ENCODE measurements around the gene HSD3B1. TPM values are rescaled to one million over a fixed set of nuclear protein-coding genes. Genes with fewer than 3 reads are reported as not detected.
"Not testable (repeated sequence)": the region's sequence is repeated elsewhere in the genome, so short reads cannot be mapped to it uniquely, and the experiment has no call there.

HSD3B1 gene
- total RNA-seq, 1 donor from 2014 or later: not detected

DNA sequence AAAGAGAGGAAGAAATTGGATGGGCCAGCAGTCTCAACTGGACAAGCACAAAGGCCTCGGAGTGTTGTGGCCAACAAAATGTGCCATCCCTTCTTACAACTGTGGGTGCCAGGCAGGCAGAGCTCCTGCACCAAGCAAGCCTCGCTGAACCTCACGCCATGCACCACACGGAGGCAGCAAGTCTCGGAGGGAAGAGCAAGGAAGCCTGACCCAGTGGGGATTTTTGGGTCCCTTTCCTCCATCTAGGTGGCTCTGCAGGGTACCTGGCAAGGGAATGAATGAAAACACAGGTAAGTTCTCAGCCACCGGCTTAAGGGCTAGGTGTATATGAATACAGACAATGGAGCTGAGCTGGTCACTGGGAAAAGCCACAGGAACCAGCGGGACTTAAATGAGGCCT, 40.8 kb downstream of the HSD3B1 start:
- no peak overlapping the region for H3K4me3 Mint-ChIP-seq
- H3K4me1 Mint-ChIP-seq (ENCODE audit: low read depth): no peaks in the 10 kb centered on the region
- no peaks in the 10 kb centered on the region for H3K36me3 Mint-ChIP-seq (ENCODE audit: low read depth)
- H3K9me3 Mint-ChIP-seq: no peaks in the 10 kb centered on the region
- H3K27ac Mint-ChIP-seq: no peak overlapping the region
- no peaks in the 10 kb centered on the region for H3K27me3 Mint-ChIP-seq (ENCODE audit: insufficient read depth)
- DNase-seq (ENCODE audit: low spot score): no peak
- intact Hi-C loops (cut with micrococcal nuclease): no loop called here

DNA sequence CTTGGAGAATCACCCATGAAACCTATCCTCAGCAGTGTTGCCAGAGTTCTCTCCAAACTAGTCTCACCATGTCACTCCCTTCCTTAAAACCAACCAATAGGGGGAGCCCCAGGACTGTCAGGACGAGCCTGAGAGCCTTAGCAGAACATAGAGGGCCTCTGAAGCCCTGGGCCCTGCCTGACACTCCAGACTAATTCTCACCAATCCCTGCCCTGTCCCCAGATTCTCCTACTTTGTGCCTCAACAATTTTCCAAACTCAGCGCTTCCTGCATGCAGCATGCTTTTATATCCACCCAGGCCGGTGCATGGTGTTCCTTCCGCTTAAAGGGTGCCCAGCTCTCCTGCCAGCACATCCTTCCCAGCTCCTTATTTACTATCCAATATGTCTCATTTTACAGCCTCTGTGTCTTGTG, 42.7 kb downstream of the HSD3B1 start:
- H3K9me3 Mint-ChIP-seq: no peaks in the 10 kb centered on the region

DNA sequence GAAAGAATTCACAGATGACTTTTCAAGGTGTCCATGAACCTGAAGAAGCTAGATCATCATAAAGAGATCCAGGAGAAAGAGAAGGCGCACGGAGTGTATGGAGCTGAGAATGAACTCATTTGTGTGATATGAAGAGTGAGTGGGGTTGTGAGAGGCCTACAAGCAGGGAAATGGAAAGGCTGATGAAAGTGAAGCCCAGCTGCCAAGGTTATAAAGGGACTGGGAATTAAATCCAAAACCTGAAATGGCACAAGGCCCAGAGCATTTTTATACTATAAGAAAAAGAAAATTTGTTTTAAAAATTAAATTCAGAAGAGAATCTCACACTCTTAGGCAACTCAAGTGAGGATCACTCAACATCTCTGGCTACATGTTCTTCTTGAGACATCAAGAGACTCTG, 43.4 kb downstream of the HSD3B1 start:
- Mint-ChIP-seq H3K4me1 (ENCODE audit: low read depth) (no peaks in the 10 kb centered on the region), H3K27me3 (ENCODE audit: insufficient read depth) (peaks cover 5% of the 10 kb centered on the region), H3K36me3 (ENCODE audit: low read depth) (no peaks in the 10 kb centered on the region), H3K4me3 (no peak overlapping the region), H3K27ac (no peak overlapping the region), H3K9me3 (no peaks in the 10 kb centered on the region)
- intact Hi-C loops (cut with micrococcal nuclease): no loop called here
- no peak for DNase-seq (ENCODE audit: low spot score)

More for the DNA sequence above, 42.7 kb downstream of the HSD3B1 start:
- no peak for DNase-seq (ENCODE audit: low spot score)
- H3K4me1 Mint-ChIP-seq (ENCODE audit: low read depth): no peaks in the 10 kb centered on the region
- no peaks in the 10 kb centered on the region for H3K36me3 Mint-ChIP-seq (ENCODE audit: low read depth)
- no peak overlapping the region for H3K27ac Mint-ChIP-seq
- peaks cover 2% of the 10 kb centered on the region for H3K27me3 Mint-ChIP-seq (ENCODE audit: insufficient read depth)
- intact Hi-C loops (cut with micrococcal nuclease): no loop called here
- no peak overlapping the region for H3K4me3 Mint-ChIP-seq

DNA sequence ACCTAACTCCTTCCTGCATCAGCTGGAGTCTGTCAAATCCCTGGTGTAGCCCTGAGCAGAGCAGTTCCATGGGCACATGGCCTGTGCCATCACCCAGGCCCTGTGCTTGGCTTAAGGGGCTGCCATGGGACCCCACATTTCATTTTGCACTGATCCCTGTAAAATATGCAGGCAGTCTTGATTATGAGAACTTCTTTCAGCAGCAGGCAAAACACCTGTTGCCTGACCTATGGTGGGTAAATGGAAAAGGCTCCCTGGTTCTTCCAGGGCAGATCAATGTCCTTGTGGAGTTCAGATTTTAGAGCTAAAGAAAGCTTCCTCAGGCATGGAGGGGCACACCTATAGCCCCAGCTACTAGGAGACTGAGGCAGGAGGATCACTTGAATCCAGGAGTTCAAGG, 44.2 kb downstream of the HSD3B1 start:
- no peak overlapping the region for H3K4me3 Mint-ChIP-seq

DNA sequence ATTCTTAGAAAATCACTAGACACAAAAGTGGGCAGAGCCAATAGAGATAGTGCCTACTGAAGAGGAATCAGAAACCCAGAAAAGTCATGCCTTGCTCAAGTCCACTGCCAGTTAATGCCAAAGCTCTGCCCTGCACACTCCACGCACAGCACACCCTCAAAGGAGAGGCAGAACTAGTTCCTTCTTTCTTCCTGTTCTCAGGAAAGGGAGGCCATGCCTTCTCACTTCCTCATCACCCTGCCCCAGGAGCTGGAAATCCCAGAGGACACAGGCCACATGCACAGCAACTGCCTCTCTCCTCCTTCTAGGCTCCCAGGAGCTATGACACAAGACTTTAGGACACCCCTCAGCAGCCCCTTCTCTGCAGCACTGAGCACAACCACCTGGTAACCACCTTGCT, 45.6 kb downstream of the HSD3B1 start:
- H3K27me3 Mint-ChIP-seq (ENCODE audit: insufficient read depth); H3K4me3 Mint-ChIP-seq; DNase-seq (ENCODE audit: low spot score); H3K27ac Mint-ChIP-seq; H3K36me3 Mint-ChIP-seq (ENCODE audit: low read depth); intact Hi-C loops (cut with micrococcal nuclease); H3K4me1 Mint-ChIP-seq (ENCODE audit: low read depth); H3K9me3 Mint-ChIP-seq: not testable (repeated sequence)

More for the DNA sequence above, 44.2 kb downstream of the HSD3B1 start:
- no peak overlapping the region for H3K27ac Mint-ChIP-seq
- H3K27me3 Mint-ChIP-seq (ENCODE audit: insufficient read depth): peaks cover 5% of the 10 kb centered on the region
- H3K4me1 Mint-ChIP-seq (ENCODE audit: low read depth): no peaks in the 10 kb centered on the region
- no peaks in the 10 kb centered on the region for H3K9me3 Mint-ChIP-seq
- DNase-seq (ENCODE audit: low spot score): no peak
- H3K36me3 Mint-ChIP-seq (ENCODE audit: low read depth): no peaks in the 10 kb centered on the region
- intact Hi-C loops (cut with micrococcal nuclease): no loop called here

DNA sequence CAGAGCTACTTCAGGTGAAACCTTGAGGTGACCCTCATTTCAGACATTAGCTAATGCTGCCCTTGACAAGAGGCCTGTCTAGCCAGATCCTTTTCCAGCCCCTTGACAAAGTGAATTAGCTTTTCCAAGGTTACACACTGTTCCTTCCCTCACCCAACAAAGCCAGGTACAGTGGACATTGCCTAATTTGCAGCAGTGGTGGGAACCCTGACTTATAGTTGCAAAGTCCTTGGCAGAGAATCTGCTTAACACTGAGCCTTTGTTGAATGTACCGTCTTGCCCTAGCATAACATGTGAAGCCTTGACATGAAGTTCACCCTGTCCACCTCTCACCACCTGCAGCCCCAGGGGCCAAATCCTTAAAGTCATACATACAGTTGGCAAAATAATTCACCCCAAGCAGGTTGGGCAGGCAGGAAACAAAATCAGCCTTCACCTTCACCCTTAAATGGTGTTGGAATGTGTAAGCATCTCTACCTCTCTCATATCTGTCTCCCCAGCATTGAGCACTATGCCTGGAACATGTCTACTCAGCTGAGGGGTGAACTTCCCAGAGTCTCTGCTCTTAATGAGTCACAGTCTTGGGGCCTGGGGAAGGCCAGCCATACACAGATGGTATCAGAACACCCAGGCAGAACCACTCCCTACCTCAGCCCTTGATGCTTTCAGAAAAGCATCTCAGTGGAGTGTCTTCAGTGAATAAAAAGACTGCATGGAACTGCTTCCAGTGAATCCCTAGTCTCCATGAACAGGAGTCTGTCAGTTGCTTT, 46.5 kb downstream of the HSD3B1 start:
- intact Hi-C loops (cut with micrococcal nuclease); H3K4me3 Mint-ChIP-seq; H3K4me1 Mint-ChIP-seq (ENCODE audit: low read depth); DNase-seq (ENCODE audit: low spot score); H3K9me3 Mint-ChIP-seq; H3K36me3 Mint-ChIP-seq (ENCODE audit: low read depth); H3K27me3 Mint-ChIP-seq (ENCODE audit: insufficient read depth); H3K27ac Mint-ChIP-seq: not testable (repeated sequence)

DNA sequence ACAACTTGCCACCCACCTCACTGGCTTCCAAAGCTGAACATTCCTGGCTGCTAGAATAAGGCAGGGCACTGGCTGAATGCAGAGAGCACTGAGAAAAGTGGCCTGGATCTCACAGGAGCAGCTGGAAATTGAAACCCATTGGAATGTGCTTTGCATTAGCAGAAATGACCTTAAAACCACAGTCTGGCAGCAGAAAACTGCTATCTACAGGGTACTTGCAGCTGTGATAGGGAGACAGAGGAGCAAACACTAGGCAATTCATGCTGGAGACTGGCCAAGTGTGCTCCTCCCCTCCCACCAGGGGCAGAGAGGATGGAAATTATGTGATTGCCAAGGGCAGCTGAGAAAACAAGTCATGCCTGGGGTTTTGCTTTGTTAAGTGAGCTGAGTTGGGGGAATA, 47.2 kb downstream of the HSD3B1 start:
- Mint-ChIP-seq H3K9me3 (no peaks in the 10 kb centered on the region), H3K36me3 (ENCODE audit: low read depth) (no peaks in the 10 kb centered on the region), H3K27me3 (ENCODE audit: insufficient read depth) (peaks cover 5% of the 10 kb centered on the region), H3K4me1 (ENCODE audit: low read depth) (no peaks in the 10 kb centered on the region), H3K4me3 (no peak overlapping the region), H3K27ac (no peak overlapping the region)
- no peak for DNase-seq (ENCODE audit: low spot score)
- intact Hi-C loops (cut with micrococcal nuclease): no loop called here

DNA sequence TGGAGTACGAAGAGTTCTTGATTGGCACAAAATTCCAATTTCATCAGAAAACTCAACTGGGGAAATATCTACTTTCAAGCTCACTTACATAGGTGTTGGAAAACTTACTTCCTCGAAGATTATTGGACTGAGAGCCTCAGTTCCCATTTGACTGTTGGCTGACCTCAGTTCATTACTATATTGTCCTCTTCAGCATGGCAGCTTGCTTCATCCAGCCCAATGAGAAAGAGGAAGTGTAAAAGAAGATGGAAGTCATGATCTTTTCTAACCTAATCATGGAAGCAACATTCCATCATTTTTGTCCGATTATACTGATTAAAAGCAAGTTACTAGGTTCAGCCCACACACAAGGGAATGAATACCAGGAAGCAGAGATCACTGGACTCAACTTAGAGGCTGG, 49.4 kb downstream of the HSD3B1 start:
- H3K36me3 Mint-ChIP-seq (ENCODE audit: low read depth): no peaks in the 10 kb centered on the region
- intact Hi-C loops (cut with micrococcal nuclease): no loop called here
- no peak overlapping the region for H3K4me3 Mint-ChIP-seq
- no peaks in the 10 kb centered on the region for H3K4me1 Mint-ChIP-seq (ENCODE audit: low read depth)
- H3K9me3 Mint-ChIP-seq: no peaks in the 10 kb centered on the region
- H3K27ac Mint-ChIP-seq: no peak overlapping the region
- peaks cover 5% of the 10 kb centered on the region for H3K27me3 Mint-ChIP-seq (ENCODE audit: insufficient read depth)
- no peak for DNase-seq (ENCODE audit: low spot score)

DNA sequence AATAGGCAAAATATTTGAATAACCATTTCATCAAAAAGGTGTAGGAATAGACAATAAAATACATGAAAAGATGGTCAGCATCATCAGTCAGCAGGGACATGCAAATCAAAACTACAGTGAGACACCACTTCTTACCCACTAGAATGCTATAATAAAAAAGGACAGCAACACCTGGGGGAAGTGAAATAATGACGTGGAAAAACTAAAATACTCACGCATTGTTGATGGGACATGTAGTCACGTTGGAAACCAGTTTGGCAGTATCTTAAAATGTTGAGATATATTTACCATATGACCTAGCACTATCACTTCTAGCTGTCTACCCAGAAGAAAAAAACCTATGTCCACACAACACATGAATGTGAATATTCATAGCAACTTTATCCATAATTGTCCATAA, 53.4 kb downstream of the HSD3B1 start:
- intact Hi-C loops (cut with micrococcal nuclease); H3K9me3 Mint-ChIP-seq; H3K27ac Mint-ChIP-seq; DNase-seq (ENCODE audit: low spot score); H3K36me3 Mint-ChIP-seq (ENCODE audit: low read depth); H3K4me1 Mint-ChIP-seq (ENCODE audit: low read depth); H3K4me3 Mint-ChIP-seq; H3K27me3 Mint-ChIP-seq (ENCODE audit: insufficient read depth): not testable (repeated sequence)

DNA sequence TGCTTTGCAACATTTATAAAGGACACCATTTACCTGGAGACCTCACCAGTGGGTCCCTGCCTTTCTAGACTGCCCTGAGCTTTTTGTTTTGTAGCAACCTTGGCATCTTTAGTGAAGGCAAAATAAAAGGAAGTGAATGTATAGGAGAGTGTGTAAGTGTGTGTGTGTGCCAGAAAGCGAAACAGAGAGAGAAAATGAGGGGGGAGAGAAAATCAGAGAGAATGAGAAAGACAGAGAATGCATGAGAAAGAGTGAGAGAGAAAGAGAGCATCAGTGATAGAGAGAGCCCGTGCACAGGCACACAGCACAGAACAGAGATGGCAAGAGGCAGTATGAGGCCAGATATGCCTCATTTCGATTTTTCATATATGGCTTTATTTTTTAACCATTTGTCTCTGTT, 57.5 kb downstream of the HSD3B1 start:
- H3K27ac Mint-ChIP-seq: no peak overlapping the region
- no peaks in the 10 kb centered on the region for H3K36me3 Mint-ChIP-seq (ENCODE audit: low read depth)
- no peaks in the 10 kb centered on the region for H3K9me3 Mint-ChIP-seq
- no peak overlapping the region for H3K4me3 Mint-ChIP-seq
- intact Hi-C loops (cut with micrococcal nuclease): no loop called here
- no peaks in the 10 kb centered on the region for H3K4me1 Mint-ChIP-seq (ENCODE audit: low read depth)
- H3K27me3 Mint-ChIP-seq (ENCODE audit: insufficient read depth): peaks cover 7% of the 10 kb centered on the region
- DNase-seq (ENCODE audit: low spot score): no peak

Other genes with a start within 250 kb of the HSD3B1 start
- not detected in 2 replicates for gene HAO2, start 138.4 kb upstream of the HSD3B1 start, total RNA-seq
- not detected in 2 replicates for gene HSD3B2, start 92.1 kb upstream of the HSD3B1 start, total RNA-seq
- gene ZNF697, start 141.1 kb downstream of the HSD3B1 start, total RNA-seq: 2.9 and 3.0 TPM in 2 replicates
- gene PHGDH, start 204.7 kb downstream of the HSD3B1 start, total RNA-seq: 46.7 and 49.3 TPM in 2 replicates

Measured in activated T-helper 1 cell treated with anti-CD3 and anti-CD28 coated beads, Interleukin-12 subunit alpha, Interleukin-12 subunit beta, Interleukin-2, Interleukin-4 antibody, amounts not matched to agents 30 ng/mL and 10 ng/mL and 1 ng/mL, durations not matched to agents 14 hours and 24 hours and 36 hours (primary cell).